ENCODE results near the gene CGNL1.

The CGNL1 gene

DNA sequence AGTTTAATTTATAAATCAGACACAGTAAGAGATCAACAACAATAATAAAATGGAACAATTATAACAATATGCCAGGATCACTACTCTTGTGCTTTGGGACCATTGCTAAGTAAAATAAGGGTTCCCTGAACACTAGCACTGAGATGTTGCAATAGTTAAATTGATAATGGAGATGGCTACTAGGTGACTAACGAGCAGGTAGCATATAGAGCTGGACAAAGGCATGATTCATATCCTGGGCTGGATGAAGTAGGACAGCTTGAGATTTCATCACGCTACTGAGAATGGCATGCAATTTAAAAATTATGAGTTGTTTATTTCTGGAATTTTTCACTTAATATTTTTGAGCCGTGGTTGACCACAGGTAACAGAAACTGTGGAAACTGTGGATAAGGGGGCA is 194.7 kb downstream of the CGNL1 start:
- no peak for TF ChIP-seq CTCF (IDR thresholded peaks at IDR 0.05; ENCODE audit: borderline replicate concordance, insufficient read depth, low read depth, low read length)
- no peak overlapping the region for H3K4me3 ChIP-seq (ENCODE audit: low read depth, low read length)

- TF ChIP-seq CTCF (IDR thresholded peaks at IDR 0.05; ENCODE audit: borderline replicate concordance, insufficient read depth, low read depth, low read length): no peak
- no peak overlapping the region for H3K4me3 ChIP-seq (ENCODE audit: low read depth, low read length)
Observed at GRCh38 chr15:57571725-57572124, 195.4 kb downstream of the CGNL1 start.

GRCh38 chr15:57572468-57572867 is 196.2 kb downstream of the CGNL1 start:
- TF ChIP-seq CTCF (IDR thresholded peaks at IDR 0.05; ENCODE audit: borderline replicate concordance, insufficient read depth, low read depth, low read length): no peak

DNA sequence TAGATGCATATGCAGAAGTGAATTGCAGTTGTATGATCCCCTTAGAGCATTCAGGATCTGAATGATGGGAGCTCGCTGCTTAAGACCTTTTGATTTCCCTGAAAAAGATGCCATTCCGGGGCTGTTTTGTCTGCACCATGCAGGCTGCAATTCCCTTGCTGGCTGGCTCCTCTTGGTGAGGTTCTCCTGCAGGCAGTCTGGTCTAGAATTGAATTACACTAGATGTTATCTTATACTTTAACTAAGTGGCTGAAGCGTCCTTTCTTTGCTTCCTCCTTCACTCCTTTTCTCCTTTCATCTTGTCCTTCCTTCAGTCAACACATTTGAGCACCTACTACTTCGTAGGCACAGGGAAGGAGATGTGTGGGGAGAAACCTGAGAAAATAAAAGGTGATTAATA is 196.8 kb downstream of the CGNL1 start:
- H3K4me3 ChIP-seq (ENCODE audit: low read depth, low read length): no peak overlapping the region
- TF ChIP-seq CTCF (IDR thresholded peaks at IDR 0.05; ENCODE audit: borderline replicate concordance, insufficient read depth, low read depth, low read length): no peak

More at GRCh38 chr15:57572468-57572867, 196.2 kb downstream of the CGNL1 start:
- H3K4me3 ChIP-seq (ENCODE audit: low read depth, low read length): no peak overlapping the region

GRCh38 chr15:57575363-57575762 is 199.1 kb downstream of the CGNL1 start:
- H3K4me3 ChIP-seq (ENCODE audit: low read depth, low read length): no peak overlapping the region
- TF ChIP-seq CTCF (IDR thresholded peaks at IDR 0.05; ENCODE audit: borderline replicate concordance, insufficient read depth, low read depth, low read length): no peak

DNA sequence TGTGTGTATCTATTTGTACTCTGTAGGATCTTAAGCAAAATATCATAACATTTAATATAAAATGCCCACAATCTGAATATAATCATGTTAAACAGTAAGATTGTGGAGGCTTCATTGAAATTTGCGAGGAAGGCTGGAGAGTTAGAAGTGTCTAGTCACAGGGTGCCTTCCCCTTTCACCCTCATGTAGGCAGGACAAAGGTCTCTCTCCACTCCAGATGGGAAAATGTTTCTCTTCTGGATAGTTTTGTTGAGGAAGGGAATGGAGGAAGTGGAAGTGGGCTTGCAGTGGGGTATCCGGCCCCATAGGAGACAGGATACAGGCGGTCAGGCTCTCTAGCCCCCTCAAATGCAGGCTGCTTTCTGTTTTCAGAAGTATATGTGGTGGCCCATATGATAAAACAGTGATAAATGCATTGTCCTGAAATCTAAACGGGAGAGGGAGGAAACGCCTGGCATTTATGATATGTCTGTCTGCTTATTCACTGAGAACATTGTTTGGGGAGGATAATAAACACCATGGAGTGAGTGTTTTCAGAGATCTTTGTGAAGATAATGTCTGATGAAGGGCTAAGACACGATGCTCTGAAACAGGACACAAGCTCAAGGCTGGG is 202.1 kb downstream of the CGNL1 start:
- H3K4me3 ChIP-seq (ENCODE audit: low read depth, low read length): no peak overlapping the region
- no peak for TF ChIP-seq CTCF (IDR thresholded peaks at IDR 0.05; ENCODE audit: borderline replicate concordance, insufficient read depth, low read depth, low read length)

DNA sequence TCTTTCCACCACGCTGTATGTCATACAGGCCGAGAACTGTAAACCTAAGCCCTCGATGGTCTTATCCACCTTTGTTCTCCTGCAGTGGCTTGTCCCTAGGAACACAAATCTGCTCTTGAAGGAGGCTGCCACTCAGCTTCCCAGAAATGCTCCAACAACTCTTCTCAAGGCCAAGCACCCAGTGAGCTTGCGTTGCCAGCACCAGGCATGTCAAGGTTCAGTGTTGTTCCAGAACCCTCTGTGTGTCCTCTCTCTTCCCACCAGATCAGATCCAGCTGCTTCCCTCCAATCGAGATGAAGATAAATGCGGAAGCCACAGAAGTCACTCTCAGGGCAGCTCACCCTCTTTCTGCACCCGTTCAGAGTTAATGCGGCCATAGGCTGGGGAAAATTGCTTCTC is 204.1 kb downstream of the CGNL1 start:
- no peak overlapping the region for H3K4me3 ChIP-seq (ENCODE audit: low read depth, low read length)
- TF ChIP-seq CTCF (IDR thresholded peaks at IDR 0.05; ENCODE audit: borderline replicate concordance, insufficient read depth, low read depth, low read length): no peak
